ENCODE measurements around the gene INSM1.

DNA sequence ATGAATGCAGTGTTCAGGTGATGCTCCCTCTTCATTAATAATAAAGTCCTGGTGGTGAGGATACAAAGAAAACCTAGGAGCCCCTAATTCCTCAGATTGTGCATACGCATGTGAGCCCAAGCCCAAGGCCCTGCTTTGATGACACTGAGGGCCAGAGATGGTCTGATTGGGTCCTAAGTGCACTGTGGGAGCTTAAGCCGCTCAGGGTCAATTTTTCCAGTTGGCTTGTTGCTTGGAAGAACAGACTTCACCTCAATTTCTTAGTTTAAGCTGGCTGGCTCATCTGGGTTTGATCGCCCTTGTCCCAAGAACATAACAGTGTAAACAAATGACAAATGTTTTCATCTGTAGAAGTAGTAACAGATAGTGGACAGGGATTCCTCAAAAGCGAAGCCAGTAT lies 41.4 kb downstream of the INSM1 start:
- TF ChIP-seq, protein P1, sequence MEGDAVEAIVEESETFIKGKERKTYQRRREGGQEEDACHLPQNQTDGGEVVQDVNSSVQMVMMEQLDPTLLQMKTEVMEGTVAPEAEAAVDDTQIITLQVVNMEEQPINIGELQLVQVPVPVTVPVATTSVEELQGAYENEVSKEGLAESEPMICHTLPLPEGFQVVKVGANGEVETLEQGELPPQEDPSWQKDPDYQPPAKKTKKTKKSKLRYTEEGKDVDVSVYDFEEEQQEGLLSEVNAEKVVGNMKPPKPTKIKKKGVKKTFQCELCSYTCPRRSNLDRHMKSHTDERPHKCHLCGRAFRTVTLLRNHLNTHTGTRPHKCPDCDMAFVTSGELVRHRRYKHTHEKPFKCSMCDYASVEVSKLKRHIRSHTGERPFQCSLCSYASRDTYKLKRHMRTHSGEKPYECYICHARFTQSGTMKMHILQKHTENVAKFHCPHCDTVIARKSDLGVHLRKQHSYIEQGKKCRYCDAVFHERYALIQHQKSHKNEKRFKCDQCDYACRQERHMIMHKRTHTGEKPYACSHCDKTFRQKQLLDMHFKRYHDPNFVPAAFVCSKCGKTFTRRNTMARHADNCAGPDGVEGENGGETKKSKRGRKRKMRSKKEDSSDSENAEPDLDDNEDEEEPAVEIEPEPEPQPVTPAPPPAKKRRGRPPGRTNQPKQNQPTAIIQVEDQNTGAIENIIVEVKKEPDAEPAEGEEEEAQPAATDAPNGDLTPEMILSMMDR (CRISPR knock-in tag; IDR thresholded peaks at IDR 0.05): no peak
- TF ChIP-seq TRIM24 (CRISPR knock-in tag; IDR thresholded peaks at IDR 0.05) (no peak), ZNF564 (CRISPR knock-in tag; IDR thresholded peaks at IDR 0.05) (no peak), POLR2AphosphoS5 (IDR thresholded peaks at IDR 0.05; ENCODE audit: low read depth, low read length) (no peak), ZNF790 (CRISPR knock-in tag; IDR thresholded peaks at IDR 0.05; ENCODE audit: borderline replicate concordance) (no peak), HMGA1 (CRISPR knock-in tag; conservative IDR thresholded peaks at IDR 0.05) (no peak), POLR2A (IDR thresholded peaks at IDR 0.05; ENCODE audit: insufficient read depth in 1 of 2, low read depth in 2 of 2, low read length in 2 of 2) (no peak)
- TF ChIP-seq, protein P2, sequence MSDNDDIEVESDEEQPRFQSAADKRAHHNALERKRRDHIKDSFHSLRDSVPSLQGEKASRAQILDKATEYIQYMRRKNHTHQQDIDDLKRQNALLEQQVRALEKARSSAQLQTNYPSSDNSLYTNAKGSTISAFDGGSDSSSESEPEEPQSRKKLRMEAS (IDR thresholded peaks at IDR 0.05): no peak

Data from HepG2 (cell line).